BE2C (cell line): Measurements from ENCODE around the gene BTBD19.
A peak's percentile ranks its signal among the peaks of the same experiment; 100 is the strongest.

Source experiments
- DNase-seq: peaks from one replicate; pipeline ENCODE4 v3.0.0-alpha.2; 2020
- H3K27me3 ChIP-seq: fragments of 250-450 bp; sonication (Bioruptor Pico); 2 replicates; pipeline ENCODE4 v1.5.1; 2020; ENCODE audit warnings: mild to moderate bottlenecking
- H3K36me3 ChIP-seq: fragments of 250-450 bp; sonication (Bioruptor Pico); 2 replicates; pipeline ENCODE4 v1.5.1; 2020; ENCODE audit warnings: mild to moderate bottlenecking
- H3K4me1 ChIP-seq: fragments of 250-450 bp; sonication (Bioruptor Pico); 2 replicates; pipeline ENCODE4 v1.5.1; 2020
- H3K4me3 ChIP-seq: 2 replicates; pipeline ENCODE4 v1.5.1; 2011; ENCODE audit warnings: low read depth, low read length
- H3K9me3 ChIP-seq: fragments of 250-450 bp; sonication (Bioruptor Pico); 2 replicates; pipeline ENCODE4 v1.5.1; 2020
- CTCF ChIP-seq: IDR thresholded peaks from 2 replicates; pipeline ENCODE4 v1.5.1; 2012; ENCODE audit warnings: mild to moderate bottlenecking, low read depth, low read length

The BTBD19 gene

GRCh38 chr1:44784094-44785028 is 24.0 kb upstream of the BTBD19 start:
- Histone ChIP-seq H3K4me1 (no peaks in the 10 kb centered on the region), H3K36me3 (peaks cover 8% of the 10 kb centered on the region), H3K27me3 (no peaks in the 10 kb centered on the region), H3K9me3 (no peaks in the 10 kb centered on the region), H3K4me3 (peak overlapping the region; percentile 33)
- DNase-seq = peak; percentile 25
- no peak for TF ChIP-seq CTCF

GRCh38 chr1:44785029-44785380 is 23.3 kb upstream of the BTBD19 start:
- H3K4me3 ChIP-seq = no peak overlapping the region
- TF ChIP-seq CTCF = no peak
- H3K36me3 ChIP-seq = peaks cover 2% of the 10 kb centered on the region; the same call in 1 of the 2 replicates
- no peak for DNase-seq
- H3K4me1 ChIP-seq = no peaks in the 10 kb centered on the region
- no peaks in the 10 kb centered on the region for H3K27me3 ChIP-seq
- no peaks in the 10 kb centered on the region for H3K9me3 ChIP-seq

- no peak for TF ChIP-seq CTCF
- H3K4me3 ChIP-seq = no peak overlapping the region; the same call in 1 of the 2 replicates
- DNase-seq = no peak
- H3K4me1 ChIP-seq = no peaks in the 10 kb centered on the region
- H3K9me3 ChIP-seq = no peaks in the 10 kb centered on the region
- H3K27me3 ChIP-seq = no peaks in the 10 kb centered on the region
- peaks cover 2% of the 10 kb centered on the region; the same call in 1 of the 2 replicates for H3K36me3 ChIP-seq
These were observed 22.7 kb upstream of the BTBD19 start for GRCh38 chr1:44785501-44786137.

GRCh38 chr1:44786138-44786840 is 22.0 kb upstream of the BTBD19 start:
- peak overlapping the region; percentile 44 for H3K4me3 ChIP-seq
- no peaks in the 10 kb centered on the region for H3K27me3 ChIP-seq
- H3K4me1 ChIP-seq = no peaks in the 10 kb centered on the region
- DNase-seq = peak; percentile 74
- TF ChIP-seq CTCF = peak; percentile 86
- H3K36me3 ChIP-seq = no peaks in the 10 kb centered on the region; the same call in 1 of the 2 replicates
- no peaks in the 10 kb centered on the region for H3K9me3 ChIP-seq

GRCh38 chr1:44786841-44787426 is 21.4 kb upstream of the BTBD19 start:
- Histone ChIP-seq H3K4me1 (no peaks in the 10 kb centered on the region), H3K9me3 (no peaks in the 10 kb centered on the region), H3K4me3 (peak overlapping the region; percentile 44), H3K36me3 (no peaks in the 10 kb centered on the region), H3K27me3 (no peaks in the 10 kb centered on the region)
- TF ChIP-seq CTCF = no peak
- no peak for DNase-seq
